ENCODE measurements around the gene LGALS4. TPM values are rescaled to one million over a fixed set of nuclear protein-coding genes. Genes with fewer than 3 reads are reported as not detected.
A peak's percentile ranks its signal among the peaks of the same experiment; 100 is the strongest.

Gene LGALS4
- total and polyA plus RNA-seq, 2 experiments from 2014 or later, result 0.87 TPM; not detected in 1

DNA sequence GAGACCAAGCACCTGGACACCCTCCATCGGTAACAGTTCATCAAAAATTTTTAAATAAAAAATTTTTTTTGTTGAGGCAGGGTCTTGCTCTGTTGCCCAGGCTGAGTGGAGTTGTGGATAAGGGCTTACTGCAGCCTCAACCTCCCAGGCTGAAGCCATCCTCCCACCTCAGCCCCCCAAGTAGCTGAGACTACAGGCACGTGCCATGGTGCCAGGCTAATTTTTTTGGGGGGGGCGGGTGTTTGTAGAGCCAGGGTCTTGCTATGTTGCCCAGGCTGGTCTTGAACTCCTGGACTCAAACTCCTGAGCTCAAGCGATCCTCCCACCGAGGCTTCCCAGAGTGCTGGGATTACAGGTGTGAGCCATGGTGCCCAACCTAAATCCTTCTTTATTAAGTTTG is 19.1 kb downstream of the LGALS4 start:
- TF ChIP-seq, protein P1, sequence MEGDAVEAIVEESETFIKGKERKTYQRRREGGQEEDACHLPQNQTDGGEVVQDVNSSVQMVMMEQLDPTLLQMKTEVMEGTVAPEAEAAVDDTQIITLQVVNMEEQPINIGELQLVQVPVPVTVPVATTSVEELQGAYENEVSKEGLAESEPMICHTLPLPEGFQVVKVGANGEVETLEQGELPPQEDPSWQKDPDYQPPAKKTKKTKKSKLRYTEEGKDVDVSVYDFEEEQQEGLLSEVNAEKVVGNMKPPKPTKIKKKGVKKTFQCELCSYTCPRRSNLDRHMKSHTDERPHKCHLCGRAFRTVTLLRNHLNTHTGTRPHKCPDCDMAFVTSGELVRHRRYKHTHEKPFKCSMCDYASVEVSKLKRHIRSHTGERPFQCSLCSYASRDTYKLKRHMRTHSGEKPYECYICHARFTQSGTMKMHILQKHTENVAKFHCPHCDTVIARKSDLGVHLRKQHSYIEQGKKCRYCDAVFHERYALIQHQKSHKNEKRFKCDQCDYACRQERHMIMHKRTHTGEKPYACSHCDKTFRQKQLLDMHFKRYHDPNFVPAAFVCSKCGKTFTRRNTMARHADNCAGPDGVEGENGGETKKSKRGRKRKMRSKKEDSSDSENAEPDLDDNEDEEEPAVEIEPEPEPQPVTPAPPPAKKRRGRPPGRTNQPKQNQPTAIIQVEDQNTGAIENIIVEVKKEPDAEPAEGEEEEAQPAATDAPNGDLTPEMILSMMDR (conservative IDR thresholded peaks at IDR 0.05; ENCODE audit: low read depth in 2 of 2), result no peak
- TF ChIP-seq POLR2AphosphoS5 (IDR thresholded peaks at IDR 0.05; ENCODE audit: low read depth) (no peak), ZNF114 (CRISPR knock-in tag; IDR thresholded peaks at IDR 0.05) (no peak), JUNB (IDR thresholded peaks at IDR 0.05; ENCODE audit: unreplicated experiment) (no peak), STAT1 (IDR thresholded peaks at IDR 0.05; ENCODE audit: unreplicated experiment) (no peak), CREB1 (CRISPR knock-in tag; IDR thresholded peaks at IDR 0.05; ENCODE audit: low read depth) (no peak), EZH2 (IDR thresholded peaks at IDR 0.05; ENCODE audit: low read depth, unreplicated experiment) (no peak), EZH2phosphoT487 (IDR thresholded peaks at IDR 0.05; ENCODE audit: unreplicated experiment) (no peak), NANOG (IDR thresholded peaks at IDR 0.05; ENCODE audit: borderline replicate concordance) (no peak), ZNF331 (CRISPR knock-in tag; IDR thresholded peaks at IDR 0.05; ENCODE audit: low read depth) (no peak)
- TF ChIP-seq, protein P2, sequence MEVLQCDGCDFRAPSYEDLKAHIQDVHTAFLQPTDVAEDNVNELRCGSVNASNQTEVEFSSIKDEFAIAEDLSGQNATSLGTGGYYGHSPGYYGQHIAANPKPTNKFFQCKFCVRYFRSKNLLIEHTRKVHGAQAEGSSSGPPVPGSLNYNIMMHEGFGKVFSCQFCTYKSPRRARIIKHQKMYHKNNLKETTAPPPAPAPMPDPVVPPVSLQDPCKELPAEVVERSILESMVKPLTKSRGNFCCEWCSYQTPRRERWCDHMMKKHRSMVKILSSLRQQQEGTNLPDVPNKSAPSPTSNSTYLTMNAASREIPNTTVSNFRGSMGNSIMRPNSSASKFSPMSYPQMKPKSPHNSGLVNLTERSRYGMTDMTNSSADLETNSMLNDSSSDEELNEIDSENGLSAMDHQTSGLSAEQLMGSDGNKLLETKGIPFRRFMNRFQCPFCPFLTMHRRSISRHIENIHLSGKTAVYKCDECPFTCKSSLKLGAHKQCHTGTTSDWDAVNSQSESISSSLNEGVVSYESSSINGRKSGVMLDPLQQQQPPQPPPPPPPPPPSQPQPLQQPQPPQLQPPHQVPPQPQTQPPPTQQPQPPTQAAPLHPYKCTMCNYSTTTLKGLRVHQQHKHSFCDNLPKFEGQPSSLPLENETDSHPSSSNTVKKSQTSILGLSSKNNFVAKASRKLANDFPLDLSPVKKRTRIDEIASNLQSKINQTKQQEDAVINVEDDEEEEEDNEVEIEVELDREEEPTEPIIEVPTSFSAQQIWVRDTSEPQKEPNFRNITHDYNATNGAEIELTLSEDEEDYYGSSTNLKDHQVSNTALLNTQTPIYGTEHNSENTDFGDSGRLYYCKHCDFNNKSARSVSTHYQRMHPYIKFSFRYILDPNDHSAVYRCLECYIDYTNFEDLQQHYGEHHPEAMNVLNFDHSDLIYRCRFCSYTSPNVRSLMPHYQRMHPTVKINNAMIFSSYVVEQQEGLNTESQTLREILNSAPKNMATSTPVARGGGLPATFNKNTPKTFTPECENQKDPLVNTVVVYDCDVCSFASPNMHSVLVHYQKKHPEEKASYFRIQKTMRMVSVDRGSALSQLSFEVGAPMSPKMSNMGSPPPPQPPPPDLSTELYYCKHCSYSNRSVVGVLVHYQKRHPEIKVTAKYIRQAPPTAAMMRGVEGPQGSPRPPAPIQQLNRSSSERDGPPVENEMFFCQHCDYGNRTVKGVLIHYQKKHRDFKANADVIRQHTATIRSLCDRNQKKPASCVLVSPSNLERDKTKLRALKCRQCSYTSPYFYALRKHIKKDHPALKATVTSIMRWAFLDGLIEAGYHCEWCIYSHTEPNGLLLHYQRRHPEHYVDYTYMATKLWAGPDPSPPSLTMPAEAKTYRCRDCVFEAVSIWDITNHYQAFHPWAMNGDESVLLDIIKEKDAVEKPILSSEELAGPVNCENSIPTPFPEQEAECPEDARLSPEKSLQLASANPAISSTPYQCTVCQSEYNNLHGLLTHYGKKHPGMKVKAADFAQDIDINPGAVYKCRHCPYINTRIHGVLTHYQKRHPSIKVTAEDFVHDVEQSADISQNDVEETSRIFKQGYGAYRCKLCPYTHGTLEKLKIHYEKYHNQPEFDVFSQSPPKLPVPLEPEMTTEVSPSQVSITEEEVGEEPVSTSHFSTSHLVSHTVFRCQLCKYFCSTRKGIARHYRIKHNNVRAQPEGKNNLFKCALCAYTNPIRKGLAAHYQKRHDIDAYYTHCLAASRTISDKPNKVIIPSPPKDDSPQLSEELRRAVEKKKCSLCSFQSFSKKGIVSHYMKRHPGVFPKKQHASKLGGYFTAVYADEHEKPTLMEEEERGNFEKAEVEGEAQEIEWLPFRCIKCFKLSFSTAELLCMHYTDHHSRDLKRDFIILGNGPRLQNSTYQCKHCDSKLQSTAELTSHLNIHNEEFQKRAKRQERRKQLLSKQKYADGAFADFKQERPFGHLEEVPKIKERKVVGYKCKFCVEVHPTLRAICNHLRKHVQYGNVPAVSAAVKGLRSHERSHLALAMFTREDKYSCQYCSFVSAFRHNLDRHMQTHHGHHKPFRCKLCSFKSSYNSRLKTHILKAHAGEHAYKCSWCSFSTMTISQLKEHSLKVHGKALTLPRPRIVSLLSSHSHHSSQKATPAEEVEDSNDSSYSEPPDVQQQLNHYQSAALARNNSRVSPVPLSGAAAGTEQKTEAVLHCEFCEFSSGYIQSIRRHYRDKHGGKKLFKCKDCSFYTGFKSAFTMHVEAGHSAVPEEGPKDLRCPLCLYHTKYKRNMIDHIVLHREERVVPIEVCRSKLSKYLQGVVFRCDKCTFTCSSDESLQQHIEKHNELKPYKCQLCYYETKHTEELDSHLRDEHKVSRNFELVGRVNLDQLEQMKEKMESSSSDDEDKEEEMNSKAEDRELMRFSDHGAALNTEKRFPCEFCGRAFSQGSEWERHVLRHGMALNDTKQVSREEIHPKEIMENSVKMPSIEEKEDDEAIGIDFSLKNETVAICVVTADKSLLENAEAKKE (CRISPR knock-in tag; IDR thresholded peaks at IDR 0.05), result no peak
- TF ChIP-seq, protein P3, sequence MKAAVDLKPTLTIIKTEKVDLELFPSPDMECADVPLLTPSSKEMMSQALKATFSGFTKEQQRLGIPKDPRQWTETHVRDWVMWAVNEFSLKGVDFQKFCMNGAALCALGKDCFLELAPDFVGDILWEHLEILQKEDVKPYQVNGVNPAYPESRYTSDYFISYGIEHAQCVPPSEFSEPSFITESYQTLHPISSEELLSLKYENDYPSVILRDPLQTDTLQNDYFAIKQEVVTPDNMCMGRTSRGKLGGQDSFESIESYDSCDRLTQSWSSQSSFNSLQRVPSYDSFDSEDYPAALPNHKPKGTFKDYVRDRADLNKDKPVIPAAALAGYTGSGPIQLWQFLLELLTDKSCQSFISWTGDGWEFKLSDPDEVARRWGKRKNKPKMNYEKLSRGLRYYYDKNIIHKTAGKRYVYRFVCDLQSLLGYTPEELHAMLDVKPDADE (IDR thresholded peaks at IDR 0.05), result no peak
- TF ChIP-seq, protein P4, sequence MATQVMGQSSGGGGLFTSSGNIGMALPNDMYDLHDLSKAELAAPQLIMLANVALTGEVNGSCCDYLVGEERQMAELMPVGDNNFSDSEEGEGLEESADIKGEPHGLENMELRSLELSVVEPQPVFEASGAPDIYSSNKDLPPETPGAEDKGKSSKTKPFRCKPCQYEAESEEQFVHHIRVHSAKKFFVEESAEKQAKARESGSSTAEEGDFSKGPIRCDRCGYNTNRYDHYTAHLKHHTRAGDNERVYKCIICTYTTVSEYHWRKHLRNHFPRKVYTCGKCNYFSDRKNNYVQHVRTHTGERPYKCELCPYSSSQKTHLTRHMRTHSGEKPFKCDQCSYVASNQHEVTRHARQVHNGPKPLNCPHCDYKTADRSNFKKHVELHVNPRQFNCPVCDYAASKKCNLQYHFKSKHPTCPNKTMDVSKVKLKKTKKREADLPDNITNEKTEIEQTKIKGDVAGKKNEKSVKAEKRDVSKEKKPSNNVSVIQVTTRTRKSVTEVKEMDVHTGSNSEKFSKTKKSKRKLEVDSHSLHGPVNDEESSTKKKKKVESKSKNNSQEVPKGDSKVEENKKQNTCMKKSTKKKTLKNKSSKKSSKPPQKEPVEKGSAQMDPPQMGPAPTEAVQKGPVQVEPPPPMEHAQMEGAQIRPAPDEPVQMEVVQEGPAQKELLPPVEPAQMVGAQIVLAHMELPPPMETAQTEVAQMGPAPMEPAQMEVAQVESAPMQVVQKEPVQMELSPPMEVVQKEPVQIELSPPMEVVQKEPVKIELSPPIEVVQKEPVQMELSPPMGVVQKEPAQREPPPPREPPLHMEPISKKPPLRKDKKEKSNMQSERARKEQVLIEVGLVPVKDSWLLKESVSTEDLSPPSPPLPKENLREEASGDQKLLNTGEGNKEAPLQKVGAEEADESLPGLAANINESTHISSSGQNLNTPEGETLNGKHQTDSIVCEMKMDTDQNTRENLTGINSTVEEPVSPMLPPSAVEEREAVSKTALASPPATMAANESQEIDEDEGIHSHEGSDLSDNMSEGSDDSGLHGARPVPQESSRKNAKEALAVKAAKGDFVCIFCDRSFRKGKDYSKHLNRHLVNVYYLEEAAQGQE (IDR thresholded peaks at IDR 0.05; ENCODE audit: unreplicated experiment), result no peak
- Histone ChIP-seq H4K20me1 (replicated peaks; ENCODE audit: insufficient read depth) (no peaks in the 10 kb centered on the region), H3K4me2 (no peak overlapping the region), H3K27me3 (ENCODE audit: insufficient read depth) (peaks cover 11% of the 10 kb centered on the region; the same call in 1 of the 2 replicates), H3F3A (replicated peaks; ENCODE audit: low read depth) (no peaks in the 10 kb centered on the region), H3K27ac (ENCODE audit: low read depth) (no peak overlapping the region), H3K4me1 (ENCODE audit: insufficient read depth) (peaks cover 6% of the 10 kb centered on the region; the same call in 1 of the 2 replicates), H3K79me2 (replicated peaks; ENCODE audit: insufficient read depth) (no peaks in the 10 kb centered on the region), H3K9me2 (ENCODE audit: insufficient read depth) (no peaks in the 10 kb centered on the region), H3K4me3 (no peak overlapping the region), H3K36me3 (ENCODE audit: insufficient read depth) (no peaks in the 10 kb centered on the region), H2AFZ (no peak overlapping the region)
- H3K9me3 Mint-ChIP-seq, result peaks cover 7% of the 10 kb centered on the region; the same call in 2 of the 3 replicates
- ATAC-seq (no peak), DNase-seq (ENCODE audit: low spot score) (no peak)
- no peaks in the 10 kb centered on the region for H3K36me3 Mint-ChIP-seq (ENCODE audit: low read depth)
- H3K4me1 Mint-ChIP-seq, result peaks cover 4% of the 10 kb centered on the region
- no peak overlapping the region for H3K27ac Mint-ChIP-seq
- peak overlapping the region; percentile 50; the same call in 1 of the 3 replicates for H3K4me3 Mint-ChIP-seq
- peaks cover 12% of the 10 kb centered on the region for H3K27me3 Mint-ChIP-seq (ENCODE audit: insufficient read depth, low read depth, poor library complexity)

Measured in GM23338 (cell line).